Transverse colon (tissue), 4 donors: ENCODE measurements around the gene AIF1. TPM values are rescaled to one million over a fixed set of nuclear protein-coding genes. Genes with fewer than 3 reads are reported as not detected.

Source experiments
- DNase-seq: peaks from one replicate; pipeline ENCODE4 v3.0.0-alpha.2; 2019
- H3K27ac ChIP-seq, 4 donors: fragments of 200-600 bp; sonication (generic); 2 replicates each; pipeline ENCODE4 v1.5.1; 2016 to 2018; ENCODE audit warnings: inconsistent platforms in 4 of 4
- H3K27me3 ChIP-seq: fragments of 200-600 bp; sonication (generic); 2 replicates; pipeline ENCODE4 v1.5.1; 2017; ENCODE audit warnings: inconsistent platforms
- H3K36me3 ChIP-seq, 4 donors: fragments of 200-600 bp; sonication (generic); 2 replicates each; pipeline ENCODE4 v1.5.1; 2017 to 2019; ENCODE audit warnings: inconsistent platforms in 4 of 4
- H3K4me1 ChIP-seq, 4 donors: fragments of 200-600 bp; sonication (generic); 2 replicates each; pipeline ENCODE4 v1.5.1; 2017 to 2020; ENCODE audit warnings: inconsistent platforms in 4 of 4
- H3K4me3 ChIP-seq, 4 donors: fragments of 200-600 bp; sonication (generic); 1 replicate in 1 of 4; 2 replicates in 3 of 4; pipeline versions ENCODE4 v1.5.1 to v1.6.1; 2017 to 2019; ENCODE audit warnings: inconsistent platforms in 4 of 4
- H3K9me3 ChIP-seq, 2 donors: fragments of 200-600 bp; sonication (generic); 2 replicates each; pipeline ENCODE4 v1.5.1; 2017 to 2019; ENCODE audit warnings: inconsistent platforms in 2 of 2
- EP300 ChIP-seq: sonication (generic); formaldehyde crosslinking; IDR thresholded peaks from one replicate; pipeline ENCODE4 v1.6.1; 2017; ENCODE audit warnings: antibody characterized with exemption, low read depth
- POLR2A ChIP-seq: fragments of 450-650 bp; IDR thresholded peaks from one replicate; pipeline ENCODE4 v1.6.1; 2016; ENCODE audit warnings: antibody characterized with exemption, mild to moderate bottlenecking, moderate library complexity
- POLR2AphosphoS5 ChIP-seq, 3 donors: sonication (generic); formaldehyde crosslinking; IDR thresholded peaks; one replicate each; pipeline ENCODE4 v1.6.1; 2016; ENCODE audit warnings: antibody characterized with exemption in 3 of 3
- WGBS, 2 donors: methylation state at CpG; one replicate each; pipeline ENCODE4 v1.1.5; 2018; ENCODE audit warnings: low coverage in 1 of 2; 5-methylcytosine and 5-hydroxymethylcytosine counted together
- in situ Hi-C, 4 donors: fragments of 200-750 bp; cut with MboI; loops; one replicate each; pipeline versions ENCODE4 v1.15.0 to v1.15.1; 2017; ENCODE audit warnings: low sequenced_read_pairs in 3 of 4, low pct_ligation_motif_present in 1 of 4, low pct_unique_long_range_greater_than_20kb in 1 of 4
- intact Hi-C: fragments of 100-400 bp; cut with DNase I; formaldehyde crosslinking; loops from one replicate; pipeline ENCODE4 v1.15.1; 2023; ENCODE audit warnings: low total_unique reads
- total RNA-seq, 4 donors: library from RNA; depleted of rRNA; stranded (reverse); fragments of >200 nt; gene quantifications; one replicate each; pipeline ENCODE4 v1.1.0, GENCODE V29; 2016
- TF ChIP-seq, protein P1 (sequence below), 5 experiments: fragments of 200-600 bp in 3 of 5; fragments of 450-650 bp in 2 of 5; sonication (generic) in 3 of 5; IDR thresholded peaks; 1 replicate in 2 of 5; 2 replicates in 3 of 5; pipeline ENCODE4 v1.5.1; 2016 to 2017; ENCODE audit warnings: antibody characterized with exemption in 5 of 5, inconsistent platforms in 3 of 5, mild to moderate bottlenecking in 2 of 5, moderate library complexity in 1 of 5

The AIF1 gene
- total RNA-seq, 4 donors from 2014 or later = 9.4 to 19.5 (median 17.3) TPM; not detected in 1

DNA sequence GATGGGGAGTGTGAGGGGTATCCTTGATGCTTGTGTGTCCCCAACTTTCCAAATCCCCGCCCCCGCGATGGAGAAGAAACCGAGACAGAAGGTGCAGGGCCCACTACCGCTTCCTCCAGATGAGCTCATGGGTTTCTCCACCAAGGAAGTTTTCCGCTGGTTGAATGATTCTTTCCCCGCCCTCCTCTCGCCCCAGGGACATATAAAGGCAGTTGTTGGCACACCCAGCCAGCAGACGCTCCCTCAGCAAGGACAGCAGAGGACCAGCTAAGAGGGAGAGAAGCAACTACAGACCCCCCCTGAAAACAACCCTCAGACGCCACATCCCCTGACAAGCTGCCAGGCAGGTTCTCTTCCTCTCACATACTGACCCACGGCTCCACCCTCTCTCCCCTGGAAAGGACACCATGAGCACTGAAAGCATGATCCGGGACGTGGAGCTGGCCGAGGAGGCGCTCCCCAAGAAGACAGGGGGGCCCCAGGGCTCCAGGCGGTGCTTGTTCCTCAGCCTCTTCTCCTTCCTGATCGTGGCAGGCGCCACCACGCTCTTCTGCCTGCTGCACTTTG lies 39.6 kb upstream of the AIF1 start, which contains the start of gene TNF:
Gene TNF (plus strand): TSS at position 231 of the 567 bp plus-strand sequence. CDS start 177 bp downstream, at position 408.
- 40 to 41% methylated on average over 3 to 19 of the region's 19 CpGs for WGBS, 2 donors
- peak; percentile 68 for DNase-seq
- intact Hi-C loops = no loop called here

DNA sequence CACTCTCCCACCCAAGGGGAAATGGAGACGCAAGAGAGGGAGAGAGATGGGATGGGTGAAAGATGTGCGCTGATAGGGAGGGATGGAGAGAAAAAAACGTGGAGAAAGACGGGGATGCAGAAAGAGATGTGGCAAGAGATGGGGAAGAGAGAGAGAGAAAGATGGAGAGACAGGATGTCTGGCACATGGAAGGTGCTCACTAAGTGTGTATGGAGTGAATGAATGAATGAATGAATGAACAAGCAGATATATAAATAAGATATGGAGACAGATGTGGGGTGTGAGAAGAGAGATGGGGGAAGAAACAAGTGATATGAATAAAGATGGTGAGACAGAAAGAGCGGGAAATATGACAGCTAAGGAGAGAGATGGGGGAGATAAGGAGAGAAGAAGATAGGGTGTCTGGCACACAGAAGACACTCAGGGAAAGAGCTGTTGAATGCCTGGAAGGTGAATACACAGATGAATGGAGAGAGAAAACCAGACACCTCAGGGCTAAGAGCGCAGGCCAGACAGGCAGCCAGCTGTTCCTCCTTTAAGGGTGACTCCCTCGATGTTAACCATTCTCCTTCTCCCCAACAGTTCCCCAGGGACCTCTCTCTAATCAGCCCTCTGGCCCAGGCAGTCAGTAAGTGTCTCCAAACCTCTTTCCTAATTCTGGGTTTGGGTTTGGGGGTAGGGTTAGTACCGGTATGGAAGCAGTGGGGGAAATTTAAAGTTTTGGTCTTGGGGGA lies 38.9 kb upstream of the AIF1 start:
- no peaks in the 10 kb centered on the region for H3K9me3 ChIP-seq
- H3K4me3 ChIP-seq = peak overlapping the region in 3 of 4 donors; percentile 12 to 37 (median 19)
- WGBS, 2 donors = 57 to 80% methylated on average over 4 to 8 of the region's 8 CpGs
- no peaks in the 10 kb centered on the region for H3K36me3 ChIP-seq
- H3K27ac ChIP-seq = peak overlapping the region; percentile 48 to 74 (median 72)
- peaks cover 0 to 13% (median 4%) of the 10 kb centered on the region in 4 donors for H3K4me1 ChIP-seq
- in situ Hi-C loops (no loop called here), intact Hi-C loops (no loop called here)
- peaks cover under 1% of the 10 kb centered on the region for H3K27me3 ChIP-seq
- DNase-seq = no peak
- TF ChIP-seq POLR2A (no peak), EP300 (no peak), POLR2AphosphoS5 (IDR thresholded peaks at IDR 0.05) (no peak)
- TF ChIP-seq, protein P1, sequence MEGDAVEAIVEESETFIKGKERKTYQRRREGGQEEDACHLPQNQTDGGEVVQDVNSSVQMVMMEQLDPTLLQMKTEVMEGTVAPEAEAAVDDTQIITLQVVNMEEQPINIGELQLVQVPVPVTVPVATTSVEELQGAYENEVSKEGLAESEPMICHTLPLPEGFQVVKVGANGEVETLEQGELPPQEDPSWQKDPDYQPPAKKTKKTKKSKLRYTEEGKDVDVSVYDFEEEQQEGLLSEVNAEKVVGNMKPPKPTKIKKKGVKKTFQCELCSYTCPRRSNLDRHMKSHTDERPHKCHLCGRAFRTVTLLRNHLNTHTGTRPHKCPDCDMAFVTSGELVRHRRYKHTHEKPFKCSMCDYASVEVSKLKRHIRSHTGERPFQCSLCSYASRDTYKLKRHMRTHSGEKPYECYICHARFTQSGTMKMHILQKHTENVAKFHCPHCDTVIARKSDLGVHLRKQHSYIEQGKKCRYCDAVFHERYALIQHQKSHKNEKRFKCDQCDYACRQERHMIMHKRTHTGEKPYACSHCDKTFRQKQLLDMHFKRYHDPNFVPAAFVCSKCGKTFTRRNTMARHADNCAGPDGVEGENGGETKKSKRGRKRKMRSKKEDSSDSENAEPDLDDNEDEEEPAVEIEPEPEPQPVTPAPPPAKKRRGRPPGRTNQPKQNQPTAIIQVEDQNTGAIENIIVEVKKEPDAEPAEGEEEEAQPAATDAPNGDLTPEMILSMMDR (IDR thresholded peaks at IDR 0.05) = no peak

More for the DNA sequence above, 39.6 kb upstream of the AIF1 start, which contains the start of gene TNF:
- in situ Hi-C loops = no loop called here
- H3K27me3 ChIP-seq = no peaks in the 10 kb centered on the region
- peaks cover 0 to 9% (median under 1%) of the 10 kb centered on the region in 4 donors for H3K4me1 ChIP-seq
- peak within 1 kb of the TSS; percentile 48 to 74 (median 72) for H3K27ac ChIP-seq
- no peaks in the 10 kb centered on the region for H3K36me3 ChIP-seq
- H3K4me3 ChIP-seq = peak within 1 kb of the TSS in 3 of 4 donors; percentile 12 to 37 (median 19)
- TF ChIP-seq EP300 = no peak
- peak; percentile 47 to 75 (median 69) for TF ChIP-seq POLR2AphosphoS5 (IDR thresholded peaks at IDR 0.05)
- TF ChIP-seq, protein P1 (IDR thresholded peaks at IDR 0.05) = no peak
- TF ChIP-seq POLR2A = peak; percentile 69
- no peaks in the 10 kb centered on the region for H3K9me3 ChIP-seq

DNA sequence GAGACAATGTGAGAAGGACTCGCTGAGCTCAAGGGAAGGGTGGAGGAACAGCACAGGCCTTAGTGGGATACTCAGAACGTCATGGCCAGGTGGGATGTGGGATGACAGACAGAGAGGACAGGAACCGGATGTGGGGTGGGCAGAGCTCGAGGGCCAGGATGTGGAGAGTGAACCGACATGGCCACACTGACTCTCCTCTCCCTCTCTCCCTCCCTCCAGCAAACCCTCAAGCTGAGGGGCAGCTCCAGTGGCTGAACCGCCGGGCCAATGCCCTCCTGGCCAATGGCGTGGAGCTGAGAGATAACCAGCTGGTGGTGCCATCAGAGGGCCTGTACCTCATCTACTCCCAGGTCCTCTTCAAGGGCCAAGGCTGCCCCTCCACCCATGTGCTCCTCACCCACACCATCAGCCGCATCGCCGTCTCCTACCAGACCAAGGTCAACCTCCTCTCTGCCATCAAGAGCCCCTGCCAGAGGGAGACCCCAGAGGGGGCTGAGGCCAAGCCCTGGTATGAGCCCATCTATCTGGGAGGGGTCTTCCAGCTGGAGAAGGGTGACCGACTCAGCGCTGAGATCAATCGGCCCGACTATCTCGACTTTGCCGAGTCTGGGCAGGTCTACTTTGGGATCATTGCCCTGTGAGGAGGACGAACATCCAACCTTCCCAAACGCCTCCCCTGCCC lies 38.0 kb upstream of the AIF1 start:
- peaks cover 5 to 22% (median 6%) of the 10 kb centered on the region in 4 donors for H3K4me1 ChIP-seq
- no peaks in the 10 kb centered on the region for H3K9me3 ChIP-seq
- H3K4me3 ChIP-seq = peak overlapping the region in 1 of 4 donors; percentile 37
- in situ Hi-C loops = no loop called here
- DNase-seq = peak; percentile 60
- 64 to 70% methylated on average over 4 to 19 of the region's 19 CpGs for WGBS, 2 donors
- intact Hi-C loops = no loop called here
- peaks cover 7% of the 10 kb centered on the region for H3K27me3 ChIP-seq
- H3K27ac ChIP-seq = peak overlapping the region in 2 of 4 donors; percentile 46 to 72
- TF ChIP-seq EP300 (no peak), POLR2A (no peak), POLR2AphosphoS5 (IDR thresholded peaks at IDR 0.05) (no peak)
- TF ChIP-seq, protein P1 (IDR thresholded peaks at IDR 0.05) = no peak
- H3K36me3 ChIP-seq = no peaks in the 10 kb centered on the region

DNA sequence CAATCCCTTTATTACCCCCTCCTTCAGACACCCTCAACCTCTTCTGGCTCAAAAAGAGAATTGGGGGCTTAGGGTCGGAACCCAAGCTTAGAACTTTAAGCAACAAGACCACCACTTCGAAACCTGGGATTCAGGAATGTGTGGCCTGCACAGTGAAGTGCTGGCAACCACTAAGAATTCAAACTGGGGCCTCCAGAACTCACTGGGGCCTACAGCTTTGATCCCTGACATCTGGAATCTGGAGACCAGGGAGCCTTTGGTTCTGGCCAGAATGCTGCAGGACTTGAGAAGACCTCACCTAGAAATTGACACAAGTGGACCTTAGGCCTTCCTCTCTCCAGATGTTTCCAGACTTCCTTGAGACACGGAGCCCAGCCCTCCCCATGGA lies 37.5 kb upstream of the AIF1 start:
- in situ Hi-C loops = no loop called here
- Histone ChIP-seq H3K4me1 (peaks cover 6 to 28% (median 7%) of the 10 kb centered on the region in 4 donors), H3K27ac (peak overlapping the region in 1 of 4 donors; percentile 6), H3K9me3 (no peaks in the 10 kb centered on the region), H3K36me3 (no peaks in the 10 kb centered on the region), H3K4me3 (no peak overlapping the region), H3K27me3 (peaks cover 7% of the 10 kb centered on the region)
- intact Hi-C loops = no loop called here
- TF ChIP-seq EP300 (no peak), POLR2AphosphoS5 (IDR thresholded peaks at IDR 0.05) (no peak), POLR2A (no peak)
- TF ChIP-seq, protein P1 (IDR thresholded peaks at IDR 0.05) = no peak
- DNase-seq = no peak
- WGBS, 2 donors = 57 to 83% methylated on average over 1 to 3 of the region's 3 CpGs
